Gastroesophageal sphincter (tissue), 4 donors: Measurements from ENCODE around the gene DDX10. TPM values are rescaled to one million over a fixed set of nuclear protein-coding genes. Genes with fewer than 3 reads are reported as not detected.
A peak's percentile ranks its signal among the peaks of the same experiment; 100 is the strongest.

Source experiments
- ATAC-seq: fragments of 150-250 bp; one replicate; pipeline ENCODE4 v1.9.1; 2016; ENCODE audit warnings: mild to moderate bottlenecking, moderate library complexity
- H3K27ac ChIP-seq, 4 donors: fragments of 200-600 bp; sonication (generic) in 3 of 4; 1 replicate in 3 of 4; 2 replicates in 1 of 4; pipeline ENCODE4 v1.5.1; 2016 to 2019
- H3K27me3 ChIP-seq: fragments of 200-600 bp; sonication (generic); one replicate; pipeline ENCODE4 v1.5.1; 2019
- H3K36me3 ChIP-seq, 2 donors: fragments of 200-600 bp; sonication (generic); one replicate each; pipeline ENCODE4 v1.5.1; 2019; ENCODE audit warnings: control low read depth in 1 of 2
- H3K4me1 ChIP-seq, 3 donors: fragments of 200-600 bp; sonication (generic); 1 replicate in 2 of 3; 2 replicates in 1 of 3; pipeline ENCODE4 v1.5.1; 2016 to 2019; ENCODE audit warnings: control low read depth in 2 of 3
- H3K4me3 ChIP-seq, 2 donors: fragments of 200-600 bp; sonication (generic); one replicate each; pipeline ENCODE4 v1.5.1; 2019; ENCODE audit warnings: mild to moderate bottlenecking in 1 of 2, moderate library complexity in 1 of 2
- H3K9me3 ChIP-seq, 3 donors: fragments of 200-600 bp; sonication (generic); one replicate each; pipeline ENCODE4 v1.5.1; 2017 to 2019; ENCODE audit warnings: control low read depth in 2 of 3
- EP300 ChIP-seq: sonication (generic); formaldehyde crosslinking; IDR thresholded peaks from one replicate; pipeline ENCODE4 v1.6.1; 2017; ENCODE audit warnings: antibody characterized with exemption, mild to moderate bottlenecking
- POLR2A ChIP-seq, 2 donors: fragments of 450-650 bp; IDR thresholded peaks; one replicate each; pipeline ENCODE4 v1.6.1; 2017; ENCODE audit warnings: antibody characterized with exemption in 2 of 2, mild to moderate bottlenecking in 2 of 2, moderate library complexity in 1 of 2
- POLR2AphosphoS5 ChIP-seq: sonication (generic); formaldehyde crosslinking; IDR thresholded peaks from one replicate; pipeline ENCODE4 v1.6.1; 2017; ENCODE audit warnings: antibody characterized with exemption
- WGBS, 2 donors: methylation state at CpG; one replicate each; pipeline ENCODE4 v1.1.5; 2018; ENCODE audit warnings: low coverage in 1 of 2; 5-methylcytosine and 5-hydroxymethylcytosine counted together
- total RNA-seq, 4 donors: library from RNA; depleted of rRNA; stranded (reverse); fragments of >200 nt; gene quantifications; one replicate each; pipeline ENCODE4 v1.1.0, GENCODE V29; 2016
- TF ChIP-seq, protein P1 (sequence below), 4 experiments: fragments of 200-600 bp in 2 of 4; fragments of 450-650 bp in 2 of 4; sonication (generic) in 1 of 4; IDR thresholded peaks; one replicate each; pipeline ENCODE4 v1.5.1; 2017 to 2019; ENCODE audit warnings: antibody characterized with exemption in 4 of 4, mild to moderate bottlenecking in 2 of 4, moderate library complexity in 2 of 4

The DDX10 gene
- total RNA-seq, 4 donors from 2014 or later, result 16.3 to 44.8 (median 22.5) TPM

DNA sequence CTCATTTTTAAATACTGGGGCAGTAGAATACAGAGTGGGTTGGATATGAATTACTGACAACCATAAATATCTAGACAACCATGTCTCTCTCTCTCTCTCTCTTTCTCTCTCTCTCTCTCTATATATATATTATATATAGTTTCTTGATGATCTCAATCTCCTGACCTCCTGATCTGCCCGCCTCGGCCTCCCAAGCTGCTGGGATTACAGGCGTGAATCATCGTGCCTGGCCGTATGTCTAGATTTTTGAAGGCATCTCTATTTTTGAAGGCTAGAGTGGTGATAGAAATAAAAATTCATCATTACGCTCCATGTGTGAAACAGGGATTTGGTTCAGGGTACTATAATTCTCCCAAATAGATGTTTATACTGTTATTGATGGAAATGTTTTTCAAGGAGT lies 84.1 kb downstream of the DDX10 start:
- no peak for ATAC-seq

DNA sequence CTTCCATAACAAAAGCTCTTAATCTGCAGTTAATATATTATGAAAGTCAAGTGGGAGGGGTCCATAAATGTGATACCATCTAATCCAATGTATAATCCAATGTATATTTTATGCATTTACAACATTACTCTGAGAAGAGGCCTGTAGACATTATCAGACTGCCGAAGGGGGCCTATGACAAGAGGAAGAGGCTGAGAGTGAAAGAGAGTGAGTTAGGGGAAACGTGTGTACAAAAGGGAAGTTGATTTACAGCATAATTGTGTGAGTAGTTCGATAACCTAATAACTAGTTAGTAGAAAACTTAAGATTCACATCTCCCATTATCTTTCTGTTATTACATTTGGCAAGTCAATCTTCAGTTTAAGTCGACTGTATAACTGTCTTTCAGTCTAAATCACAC lies 86.6 kb downstream of the DDX10 start:
- no peak for TF ChIP-seq POLR2AphosphoS5
- TF ChIP-seq POLR2A (IDR thresholded peaks at IDR 0.05), result no peak
- TF ChIP-seq EP300, result no peak
- TF ChIP-seq, protein P1, sequence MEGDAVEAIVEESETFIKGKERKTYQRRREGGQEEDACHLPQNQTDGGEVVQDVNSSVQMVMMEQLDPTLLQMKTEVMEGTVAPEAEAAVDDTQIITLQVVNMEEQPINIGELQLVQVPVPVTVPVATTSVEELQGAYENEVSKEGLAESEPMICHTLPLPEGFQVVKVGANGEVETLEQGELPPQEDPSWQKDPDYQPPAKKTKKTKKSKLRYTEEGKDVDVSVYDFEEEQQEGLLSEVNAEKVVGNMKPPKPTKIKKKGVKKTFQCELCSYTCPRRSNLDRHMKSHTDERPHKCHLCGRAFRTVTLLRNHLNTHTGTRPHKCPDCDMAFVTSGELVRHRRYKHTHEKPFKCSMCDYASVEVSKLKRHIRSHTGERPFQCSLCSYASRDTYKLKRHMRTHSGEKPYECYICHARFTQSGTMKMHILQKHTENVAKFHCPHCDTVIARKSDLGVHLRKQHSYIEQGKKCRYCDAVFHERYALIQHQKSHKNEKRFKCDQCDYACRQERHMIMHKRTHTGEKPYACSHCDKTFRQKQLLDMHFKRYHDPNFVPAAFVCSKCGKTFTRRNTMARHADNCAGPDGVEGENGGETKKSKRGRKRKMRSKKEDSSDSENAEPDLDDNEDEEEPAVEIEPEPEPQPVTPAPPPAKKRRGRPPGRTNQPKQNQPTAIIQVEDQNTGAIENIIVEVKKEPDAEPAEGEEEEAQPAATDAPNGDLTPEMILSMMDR (IDR thresholded peaks at IDR 0.05), result no peak
- no peak overlapping the region for H3K27ac ChIP-seq
- 54 to 73% methylated on average over 3 to 4 of the region's 4 CpGs for WGBS, 2 donors
- no peaks in the 10 kb centered on the region for H3K27me3 ChIP-seq
- no peaks in the 10 kb centered on the region for H3K9me3 ChIP-seq
- ATAC-seq, result no peak
- H3K36me3 ChIP-seq, result no peaks in the 10 kb centered on the region
- no peak overlapping the region for H3K4me3 ChIP-seq
- peaks cover 0 to 11% (median 0%) of the 10 kb centered on the region in 3 donors for H3K4me1 ChIP-seq

More for the DNA sequence above, 84.1 kb downstream of the DDX10 start:
- H3K4me3 ChIP-seq, result no peak overlapping the region
- WGBS, 2 donors, result 93 to 100% methylated on average over 5 of the region's 6 CpGs
- no peaks in the 10 kb centered on the region for H3K9me3 ChIP-seq
- peaks cover 0 to 4% (median 0%) of the 10 kb centered on the region in 3 donors for H3K4me1 ChIP-seq
- no peaks in the 10 kb centered on the region for H3K36me3 ChIP-seq
- H3K27me3 ChIP-seq, result no peaks in the 10 kb centered on the region
- TF ChIP-seq, protein P1 (IDR thresholded peaks at IDR 0.05), result no peak
- TF ChIP-seq POLR2AphosphoS5 (no peak), POLR2A (IDR thresholded peaks at IDR 0.05) (no peak), EP300 (no peak)
- H3K27ac ChIP-seq, result no peak overlapping the region

DNA sequence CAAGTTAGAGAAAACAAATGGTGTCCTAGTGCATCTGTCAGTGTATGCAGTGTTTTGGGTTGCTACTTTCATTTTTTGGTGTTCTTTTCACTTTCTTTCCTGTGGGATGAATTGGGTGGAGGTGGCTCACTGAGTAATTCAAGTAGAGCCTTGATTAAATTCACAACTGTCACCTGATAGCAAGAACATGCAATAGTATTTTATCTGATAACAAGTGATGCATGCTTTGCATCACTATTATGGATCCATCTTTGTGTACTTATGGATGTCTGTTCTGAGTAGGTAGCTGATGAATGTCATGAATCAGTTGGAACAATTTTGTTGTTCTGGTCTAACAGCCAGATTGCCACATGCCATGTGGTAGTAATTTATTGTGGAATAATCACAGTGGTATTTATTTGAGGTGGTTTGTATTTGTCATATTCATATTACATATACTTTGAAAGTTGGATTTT lies 87.5 kb downstream of the DDX10 start:
- Histone ChIP-seq H3K36me3 (no peaks in the 10 kb centered on the region), H3K4me3 (no peak overlapping the region), H3K27me3 (no peaks in the 10 kb centered on the region), H3K27ac (no peak overlapping the region), H3K9me3 (no peaks in the 10 kb centered on the region), H3K4me1 (peaks cover 0 to 11% (median 0%) of the 10 kb centered on the region in 3 donors)
- no peak for ATAC-seq
- TF ChIP-seq EP300 (no peak), POLR2A (IDR thresholded peaks at IDR 0.05) (no peak), POLR2AphosphoS5 (no peak)
- TF ChIP-seq, protein P1 (IDR thresholded peaks at IDR 0.05), result no peak

GRCh38 chr11:108754901-108755625 lies 90.2 kb downstream of the DDX10 start:
- H3K4me1 ChIP-seq, result peaks cover 0 to 16% (median 0%) of the 10 kb centered on the region in 3 donors
- peak; percentile 86 for ATAC-seq
- H3K36me3 ChIP-seq, result no peaks in the 10 kb centered on the region
- H3K27me3 ChIP-seq, result no peaks in the 10 kb centered on the region
- H3K4me3 ChIP-seq, result no peak overlapping the region
- no peak overlapping the region for H3K27ac ChIP-seq
- no peaks in the 10 kb centered on the region for H3K9me3 ChIP-seq
- TF ChIP-seq EP300 (no peak), POLR2AphosphoS5 (no peak), POLR2A (IDR thresholded peaks at IDR 0.05) (no peak)
- TF ChIP-seq, protein P1 (IDR thresholded peaks at IDR 0.05), result no peak
- 11 to 22% methylated on average over 2 of the region's 2 CpGs for WGBS, 2 donors

- Histone ChIP-seq H3K36me3 (no peaks in the 10 kb centered on the region), H3K4me1 (peaks cover 0 to 16% (median 0%) of the 10 kb centered on the region in 3 donors), H3K9me3 (no peaks in the 10 kb centered on the region), H3K4me3 (no peak overlapping the region), H3K27ac (no peak overlapping the region), H3K27me3 (no peaks in the 10 kb centered on the region)
- TF ChIP-seq POLR2A (IDR thresholded peaks at IDR 0.05) (no peak), EP300 (no peak), POLR2AphosphoS5 (no peak)
- TF ChIP-seq, protein P1 (IDR thresholded peaks at IDR 0.05), result no peak
- no peak for ATAC-seq
- 69 to 86% methylated on average over 3 of the region's 3 CpGs for WGBS, 2 donors
Observed at GRCh38 chr11:108757630-108758029, 92.8 kb downstream of the DDX10 start.
